Suprapubic skin (tissue), 4 donors: ENCODE results near the gene ZC3H8.

Experiments used
- EP300 ChIP-seq: sonication (generic); formaldehyde crosslinking; IDR thresholded peaks from one replicate; pipeline ENCODE4 v1.6.1; 2017; ENCODE audit warnings: antibody characterized with exemption
- POLR2A ChIP-seq, 2 donors: fragments of 450-650 bp; IDR thresholded peaks; one replicate each; pipeline ENCODE4 v1.6.1; 2017; ENCODE audit warnings: antibody characterized with exemption in 2 of 2, mild to moderate bottlenecking in 2 of 2, moderate library complexity in 2 of 2
- POLR2AphosphoS5 ChIP-seq, 3 donors: sonication (generic); formaldehyde crosslinking; IDR thresholded peaks; one replicate each; pipeline ENCODE4 v1.6.1; 2017; ENCODE audit warnings: antibody characterized with exemption in 3 of 3
- TF ChIP-seq, protein P1 (sequence below), 2 donors: fragments of 200-600 bp in 1 of 2; fragments of 450-650 bp in 1 of 2; sonication (generic) in 1 of 2; IDR thresholded peaks; one replicate each; pipeline ENCODE4 v1.5.1; 2016 to 2019; ENCODE audit warnings: antibody characterized with exemption in 2 of 2, mild to moderate bottlenecking in 1 of 2, moderate library complexity in 1 of 2

DNA sequence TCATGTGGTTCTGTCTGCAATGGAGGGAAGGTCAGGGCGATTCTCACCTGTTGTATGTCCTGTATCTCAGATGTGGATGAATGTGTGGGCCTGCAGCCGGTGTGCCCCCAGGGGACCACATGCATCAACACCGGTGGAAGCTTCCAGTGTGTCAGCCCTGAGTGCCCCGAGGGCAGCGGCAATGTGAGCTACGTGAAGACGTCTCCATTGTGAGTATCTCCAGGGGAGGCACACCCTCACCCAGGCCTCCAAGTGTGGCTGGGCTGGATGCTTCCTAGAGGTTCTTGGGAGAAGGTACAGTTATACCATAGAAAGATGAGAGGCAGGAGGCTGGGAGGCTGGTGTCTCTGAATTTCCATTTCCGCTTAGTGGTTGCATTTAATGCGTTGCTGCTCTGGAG, 69.7 kb downstream of the ZC3H8 start:
- TF ChIP-seq, protein P1, sequence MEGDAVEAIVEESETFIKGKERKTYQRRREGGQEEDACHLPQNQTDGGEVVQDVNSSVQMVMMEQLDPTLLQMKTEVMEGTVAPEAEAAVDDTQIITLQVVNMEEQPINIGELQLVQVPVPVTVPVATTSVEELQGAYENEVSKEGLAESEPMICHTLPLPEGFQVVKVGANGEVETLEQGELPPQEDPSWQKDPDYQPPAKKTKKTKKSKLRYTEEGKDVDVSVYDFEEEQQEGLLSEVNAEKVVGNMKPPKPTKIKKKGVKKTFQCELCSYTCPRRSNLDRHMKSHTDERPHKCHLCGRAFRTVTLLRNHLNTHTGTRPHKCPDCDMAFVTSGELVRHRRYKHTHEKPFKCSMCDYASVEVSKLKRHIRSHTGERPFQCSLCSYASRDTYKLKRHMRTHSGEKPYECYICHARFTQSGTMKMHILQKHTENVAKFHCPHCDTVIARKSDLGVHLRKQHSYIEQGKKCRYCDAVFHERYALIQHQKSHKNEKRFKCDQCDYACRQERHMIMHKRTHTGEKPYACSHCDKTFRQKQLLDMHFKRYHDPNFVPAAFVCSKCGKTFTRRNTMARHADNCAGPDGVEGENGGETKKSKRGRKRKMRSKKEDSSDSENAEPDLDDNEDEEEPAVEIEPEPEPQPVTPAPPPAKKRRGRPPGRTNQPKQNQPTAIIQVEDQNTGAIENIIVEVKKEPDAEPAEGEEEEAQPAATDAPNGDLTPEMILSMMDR (IDR thresholded peaks at IDR 0.05) = no peak
- no peak for TF ChIP-seq POLR2AphosphoS5 (IDR thresholded peaks at IDR 0.05)
- TF ChIP-seq POLR2A (IDR thresholded peaks at IDR 0.05) = no peak
- no peak for TF ChIP-seq EP300
